Measurements from ENCODE around the gene DIP2C.
"Not testable (repeated sequence)": the region's sequence is repeated elsewhere in the genome, so short reads cannot be mapped to it uniquely, and the experiment has no call there.

The DIP2C gene

DNA sequence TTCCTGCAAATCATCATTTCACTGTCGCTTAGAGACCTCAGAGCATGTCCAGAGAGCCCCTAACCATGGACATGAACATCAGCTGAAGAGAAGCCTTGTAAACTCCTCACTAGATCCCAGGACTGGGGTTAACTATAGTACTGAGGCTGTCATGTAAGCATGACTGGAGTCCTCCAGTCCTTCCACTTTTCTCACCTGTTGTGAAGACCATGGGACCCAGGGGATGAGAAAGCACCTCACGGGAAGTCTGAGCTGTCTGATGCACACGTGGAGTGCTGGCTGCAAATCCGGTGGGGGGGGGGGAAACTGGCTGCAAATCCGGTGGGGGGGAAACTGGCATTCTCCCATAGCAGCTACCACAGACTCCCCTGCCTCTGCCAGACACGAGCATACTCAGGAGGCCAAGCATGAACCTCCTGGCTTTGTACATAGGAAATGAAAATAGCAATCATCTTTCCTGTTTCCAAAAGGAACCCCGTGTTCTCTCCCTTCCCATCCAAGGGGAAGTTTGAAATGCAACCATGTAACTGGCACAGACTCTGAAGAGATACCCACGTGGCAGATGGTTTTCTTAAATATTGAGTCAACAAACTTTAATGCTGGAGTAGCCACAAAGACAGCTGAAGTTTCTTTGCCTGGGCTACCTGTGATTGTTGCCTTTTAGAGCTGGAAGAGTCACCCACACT, 292.8 kb downstream of the DIP2C start:
- DNase-seq, result no peak

DNA sequence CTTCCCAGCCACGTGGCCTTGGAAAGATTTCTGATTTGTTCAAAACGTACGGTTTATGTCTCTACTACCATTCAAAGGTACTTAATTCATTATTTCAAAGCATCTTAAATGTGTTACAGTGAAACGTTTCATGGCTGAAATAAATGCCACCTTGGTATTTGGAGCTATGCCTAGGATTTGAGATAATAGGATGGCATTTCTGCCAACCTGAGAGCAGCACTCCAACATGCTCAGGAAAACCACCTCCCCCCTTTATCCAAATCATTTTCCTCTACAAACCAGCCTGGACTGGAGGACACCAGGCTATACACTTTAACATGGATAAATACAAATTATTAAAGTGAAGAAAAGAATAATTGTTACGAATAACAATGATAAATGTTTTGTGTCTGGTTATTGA, 293.4 kb downstream of the DIP2C start:
- DNase-seq, result no peak

GRCh38 chr10:395665-396064, 293.8 kb downstream of the DIP2C start:
- DNase-seq, result no peak

- not testable (repeated sequence) for DNase-seq
These were observed 294.9 kb downstream of the DIP2C start for GRCh38 chr10:394439-395101.

GRCh38 chr10:393787-394438, 295.6 kb downstream of the DIP2C start:
- DNase-seq, result no peak

DNA sequence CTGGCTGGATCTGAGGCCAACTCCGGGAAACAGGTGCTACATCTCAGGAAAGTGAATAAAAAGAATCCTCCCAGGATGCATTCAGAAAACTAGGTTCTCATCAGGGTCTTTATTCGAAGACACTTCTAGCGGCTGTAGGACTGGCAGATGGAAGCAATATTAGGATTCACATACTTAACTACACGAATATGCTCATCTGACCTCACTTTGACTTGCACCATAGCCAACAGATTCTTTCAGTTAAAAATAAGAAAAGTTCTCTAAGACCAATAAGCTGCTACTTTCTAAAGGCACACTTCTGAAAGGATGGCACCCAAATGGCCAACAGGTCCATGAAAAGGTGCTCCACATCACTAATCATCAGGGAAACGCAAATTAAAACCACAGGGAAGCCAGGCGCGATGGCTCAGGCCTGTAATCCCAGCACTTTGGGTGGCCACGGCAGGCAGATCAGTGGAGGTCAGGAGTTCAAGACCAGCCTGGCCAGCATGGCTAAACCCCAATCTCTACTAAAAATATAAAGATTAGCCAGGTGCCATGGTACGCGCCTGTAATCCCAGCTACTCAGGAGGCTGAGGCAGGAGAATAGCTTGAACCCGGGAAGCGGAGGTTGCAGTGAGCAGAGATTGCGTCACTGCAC, 296.2 kb downstream of the DIP2C start:
- no peak for DNase-seq

DNA sequence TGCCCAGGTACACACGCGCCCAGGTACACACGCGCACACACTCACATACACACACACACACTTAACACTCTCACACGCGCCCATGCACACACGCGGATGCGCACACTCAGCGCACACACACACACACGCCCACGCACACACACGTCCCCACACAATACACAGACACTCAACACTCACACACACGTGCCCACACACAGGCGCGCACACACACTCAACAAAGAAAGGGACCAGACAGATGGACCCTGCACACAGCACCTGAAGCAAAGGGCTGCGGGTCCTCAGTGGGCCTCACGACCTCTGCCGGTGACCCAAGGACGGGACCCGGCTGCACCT, 296.8 kb downstream of the DIP2C start:
- DNase-seq, result no peak

DNA sequence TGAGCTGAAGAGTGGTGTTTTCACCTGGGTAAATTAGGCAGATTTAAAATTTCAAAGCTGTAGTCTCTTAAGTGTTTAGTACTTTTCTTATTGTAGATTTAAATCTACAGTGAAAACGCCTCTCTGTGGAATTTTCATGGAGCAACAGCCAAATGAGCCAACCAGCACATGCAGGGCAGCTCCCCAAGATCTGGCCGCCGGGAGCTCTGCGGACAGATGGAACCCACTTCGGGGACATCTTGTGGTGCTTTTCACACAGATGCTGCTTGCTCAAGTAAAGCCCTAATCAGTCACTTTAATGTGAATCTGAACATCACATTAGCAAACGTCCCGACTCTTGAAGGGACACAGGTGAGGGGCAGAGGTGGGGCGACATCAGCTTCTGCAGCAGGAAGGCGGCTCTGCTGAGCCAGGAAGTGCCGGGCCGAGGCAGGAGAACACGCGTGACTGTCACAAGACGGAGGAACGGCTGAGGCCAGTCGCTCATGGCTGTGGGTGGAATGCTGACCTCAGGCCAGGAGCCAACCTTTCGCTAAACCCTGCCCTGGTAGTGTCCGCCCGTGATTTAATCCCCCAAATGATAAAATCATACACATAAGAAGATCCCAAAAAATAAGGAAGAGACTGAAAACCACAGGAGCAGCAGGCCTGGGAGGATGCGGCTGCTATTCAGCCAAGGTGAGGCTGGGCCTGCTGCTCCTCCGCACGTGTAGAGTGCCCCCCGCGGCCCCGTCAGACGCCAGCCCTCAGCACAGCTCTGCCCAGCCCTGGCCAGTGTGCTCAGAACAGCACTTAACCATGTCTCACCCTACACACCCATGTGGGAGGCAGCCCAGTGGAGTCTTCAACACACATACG, 297.4 kb downstream of the DIP2C start:
- no peak for DNase-seq

DNA sequence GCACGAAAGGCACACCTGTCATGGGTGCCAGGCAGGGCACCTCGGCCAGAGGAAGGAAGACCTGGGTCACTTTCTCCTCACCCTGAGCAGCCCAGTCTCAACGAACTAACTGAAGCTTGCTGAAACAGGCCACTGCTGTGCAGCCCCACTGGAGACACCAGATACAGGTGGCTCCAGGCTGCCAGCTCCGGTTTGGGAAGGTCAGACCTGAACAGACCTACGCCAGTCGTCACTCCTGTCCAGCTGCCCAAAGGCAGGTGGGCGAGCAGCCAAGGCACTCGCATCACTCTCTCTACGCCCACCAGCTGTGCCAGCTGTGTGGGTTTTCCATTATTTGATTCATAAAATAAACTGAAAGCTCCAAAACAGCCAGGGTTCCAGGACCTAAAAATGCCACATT, 298.2 kb downstream of the DIP2C start:
- no peak for DNase-seq

GRCh38 chr10:390449-391100, 298.9 kb downstream of the DIP2C start:
- DNase-seq, result no peak

- DNase-seq, result no peak
These were observed 299.5 kb downstream of the DIP2C start for GRCh38 chr10:389836-390448.

GRCh38 chr10:389261-389790, 300.1 kb downstream of the DIP2C start:
- no peak for DNase-seq

- no peak for DNase-seq
These were observed 300.8 kb downstream of the DIP2C start for GRCh38 chr10:388661-389045.

DNA sequence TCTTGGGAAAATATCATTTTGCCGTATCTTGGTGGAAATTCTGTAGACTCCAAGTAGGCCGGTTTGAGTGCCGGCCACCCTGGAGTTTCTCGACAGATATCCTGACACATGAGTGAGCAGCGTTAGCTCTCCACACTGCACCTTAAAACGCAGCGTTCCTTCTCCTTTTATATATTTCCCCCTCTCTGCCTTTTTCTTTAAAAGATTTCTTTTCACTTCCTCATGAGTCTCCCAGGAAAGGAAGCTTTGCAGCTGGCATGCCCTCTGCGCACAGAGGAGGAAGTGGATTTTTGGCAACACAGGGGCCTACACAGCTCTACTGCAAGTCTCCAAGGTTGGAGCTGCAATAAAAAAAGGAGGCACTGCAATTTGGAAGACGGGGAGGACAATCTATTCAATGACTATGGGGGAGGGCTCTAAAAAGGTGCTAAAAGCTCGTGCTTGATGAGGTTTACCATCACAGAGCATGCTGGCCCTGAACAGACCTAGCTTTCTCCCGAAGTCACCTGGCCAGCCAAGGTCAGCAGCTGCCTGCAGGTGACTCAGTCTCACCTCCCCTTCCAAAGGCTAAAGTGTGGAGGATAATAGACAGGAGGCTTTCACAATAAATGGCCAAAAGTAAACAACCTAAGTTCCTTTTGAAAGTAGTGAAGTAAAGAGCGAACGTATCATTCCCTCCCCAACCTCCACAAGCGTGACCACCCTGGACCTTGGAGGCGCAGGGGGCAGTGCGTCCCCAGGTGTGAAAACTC, 301.4 kb downstream of the DIP2C start:
- DNase-seq, result no peak

- no peak for DNase-seq
These were observed 301.9 kb downstream of the DIP2C start for GRCh38 chr10:387593-387891.

DNA sequence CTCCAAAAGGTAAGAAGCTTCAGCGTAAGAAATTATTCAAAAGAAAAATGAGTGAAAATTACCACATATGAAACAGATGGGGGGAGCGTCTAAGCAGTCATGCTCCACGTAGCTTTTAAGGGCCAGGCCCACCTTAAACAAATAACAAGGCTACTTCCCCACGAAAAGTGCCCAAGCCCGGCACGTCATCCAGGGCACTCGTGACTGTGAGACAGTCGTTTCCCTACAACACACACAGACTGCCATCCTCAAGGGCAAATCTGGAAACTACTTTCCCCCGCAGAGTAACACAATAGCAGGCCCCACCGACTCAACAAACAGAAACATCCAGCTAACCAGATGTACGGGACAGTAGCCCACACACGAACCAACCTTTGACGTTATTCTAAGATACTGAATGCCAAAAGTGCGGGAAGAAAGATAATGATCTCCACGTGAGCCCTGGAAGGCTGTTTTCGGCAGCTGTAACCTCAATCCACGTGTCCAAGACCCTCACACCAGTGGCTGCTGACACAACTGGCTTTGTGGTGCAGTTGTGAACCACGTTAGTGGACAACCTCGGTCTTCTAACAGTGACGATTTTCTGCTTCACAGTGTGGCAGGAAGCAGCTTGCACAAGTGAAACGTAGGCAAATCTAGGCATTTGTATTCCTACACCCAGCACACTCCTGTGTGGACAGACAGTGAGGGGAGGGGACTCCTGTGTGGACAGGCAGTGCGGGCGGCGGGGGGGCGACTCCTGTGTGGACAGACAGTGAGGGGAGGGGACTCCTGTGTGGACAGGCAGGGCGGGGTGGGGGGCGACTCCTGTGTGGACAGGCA, 302.5 kb downstream of the DIP2C start:
- DNase-seq, result no peak

DNA sequence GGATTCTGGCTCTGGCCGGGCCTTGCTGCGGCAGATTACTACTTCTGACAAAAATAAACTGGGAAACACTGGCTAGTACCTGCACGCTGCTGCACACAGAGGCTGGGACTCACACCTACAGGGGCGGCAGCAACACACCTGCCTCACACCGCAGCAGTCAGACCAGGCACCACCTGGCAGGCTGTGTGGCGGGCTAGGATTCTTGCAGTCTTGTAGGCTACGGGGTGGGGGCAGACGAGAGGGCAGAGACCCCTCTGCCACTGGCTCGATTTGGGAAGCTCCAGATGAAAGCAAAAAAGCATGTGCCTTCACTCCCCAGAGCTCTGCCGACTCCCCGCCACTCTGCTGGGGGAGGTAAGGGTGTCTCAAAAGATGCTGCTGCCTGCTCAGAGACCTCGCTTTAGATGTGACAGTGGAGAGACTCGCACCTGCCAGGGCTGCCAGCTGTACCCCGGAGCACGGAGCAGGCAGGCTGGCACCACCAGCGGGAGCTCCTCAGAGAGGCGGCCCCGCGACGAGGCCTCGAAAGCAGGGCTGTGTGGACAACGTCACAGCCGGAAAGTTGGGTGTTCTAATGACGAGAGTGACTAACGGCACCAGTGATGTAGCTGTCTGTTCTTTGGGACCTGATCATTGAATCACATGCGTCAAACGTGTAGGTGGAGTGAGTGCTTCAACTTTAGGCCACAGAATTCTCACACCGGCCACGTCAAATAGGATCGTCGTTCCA, 303.7 kb downstream of the DIP2C start:
- no peak for DNase-seq

GRCh38 chr10:384538-385305, 304.7 kb downstream of the DIP2C start:
- DNase-seq, result no peak

- DNase-seq, result no peak
These were observed 305.9 kb downstream of the DIP2C start for GRCh38 chr10:383519-383918.

Data from SW 1271 (cell line).